Lung (tissue), 12 donors: Measurements from ENCODE around the gene DDX10. TPM values are rescaled to one million over a fixed set of nuclear protein-coding genes. Genes with fewer than 3 reads are reported as not detected.

Source experiments
- ATAC-seq: fragments of 200-7000 bp; cut with Tn5 transposase; one replicate; pipeline ENCODE4 v1.9.1; 2020; ENCODE audit warnings: moderate number of reproducible peaks; ENCODE audit not compliant: insufficient read depth, low FRiP score
- DNase-seq, 3 donors: peaks; one replicate each; pipeline ENCODE4 v3.0.0-alpha.2; 2013 to 2017
- H3K27ac ChIP-seq, 2 donors: one replicate each; pipeline ENCODE4 v1.5.1; 2013; ENCODE audit warnings: mild to moderate bottlenecking in 2 of 2, moderate library complexity in 2 of 2, control low read depth in 1 of 2, inconsistent platforms in 1 of 2, low read depth in 1 of 2, low read length in 1 of 2
- H3K27me3 ChIP-seq, 3 donors: one replicate each; pipeline ENCODE4 v1.5.1; 2013; ENCODE audit warnings: low read length in 2 of 3; ENCODE audit not compliant: control insufficient read depth in 3 of 3, insufficient read depth in 3 of 3
- H3K36me3 ChIP-seq, 4 donors: one replicate each; pipeline ENCODE4 v1.5.1; 2013; ENCODE audit warnings: low read length in 4 of 4, mild to moderate bottlenecking in 1 of 4, moderate library complexity in 1 of 4; ENCODE audit not compliant: control insufficient read depth in 4 of 4, insufficient read depth in 4 of 4
- H3K4me1 ChIP-seq, 5 donors: one replicate each; pipeline ENCODE4 v1.5.1; 2013; ENCODE audit warnings: low read length in 5 of 5, mild to moderate bottlenecking in 2 of 5, moderate library complexity in 1 of 5; ENCODE audit not compliant: control insufficient read depth in 5 of 5, insufficient read depth in 5 of 5
- H3K4me3 ChIP-seq: one replicate; pipeline ENCODE4 v1.5.1; 2013; ENCODE audit warnings: mild to moderate bottlenecking, control low read depth, moderate library complexity
- H3K9ac ChIP-seq, 2 donors: one replicate each; pipeline ENCODE4 v1.5.1; 2013; ENCODE audit warnings: low read length in 2 of 2, control low read depth in 1 of 2; ENCODE audit not compliant: insufficient read depth in 1 of 2
- H3K9me3 ChIP-seq, 4 donors: one replicate each; pipeline ENCODE4 v1.5.1; 2013; ENCODE audit warnings: low read length in 3 of 4, mild to moderate bottlenecking in 1 of 4, moderate library complexity in 1 of 4; ENCODE audit not compliant: control insufficient read depth in 4 of 4, insufficient read depth in 3 of 4
- WGBS, 2 donors: extraction: QIAGEN DNeasy Blood & Tissue Kit; methylation state at CpG; one replicate each; pipeline ENCODE4 v1.1.7; 2013; 5-methylcytosine and 5-hydroxymethylcytosine counted together
- polyA plus RNA-seq, 2 donors: library from polyadenylated mRNA; stranded (reverse); fragments of 200-250 nt; gene quantifications; one replicate each; pipeline ENCODE4 v1.2.1, GENCODE V29; 2013
- total RNA-seq, 2 donors: library from RNA; depleted of rRNA in 1 of 2; stranded (reverse); fragments of >200 nt in 1 of 2; gene quantifications; one replicate each; pipeline ENCODE4 v1.2.1, GENCODE V29; 2014 to 2021
- TF ChIP-seq, protein P1 (sequence below): IDR thresholded peaks from 2 replicates; pipeline ENCODE4 v1.5.1; 2012; ENCODE audit warnings: mild to moderate bottlenecking; ENCODE audit errors: control extremely low read depth, extremely low read depth
- donor health status: control.
- donor health status: control.
- donor health status: Bipolar disorder and iron deficiency.
- donor health status: healthy.
- donor health status: DM: yes; HTN: yes; CAD: no.

DDX10 gene
- total and polyA plus RNA-seq, 4 donors = 13.9 to 30.5 (median 18.8) TPM

DNA sequence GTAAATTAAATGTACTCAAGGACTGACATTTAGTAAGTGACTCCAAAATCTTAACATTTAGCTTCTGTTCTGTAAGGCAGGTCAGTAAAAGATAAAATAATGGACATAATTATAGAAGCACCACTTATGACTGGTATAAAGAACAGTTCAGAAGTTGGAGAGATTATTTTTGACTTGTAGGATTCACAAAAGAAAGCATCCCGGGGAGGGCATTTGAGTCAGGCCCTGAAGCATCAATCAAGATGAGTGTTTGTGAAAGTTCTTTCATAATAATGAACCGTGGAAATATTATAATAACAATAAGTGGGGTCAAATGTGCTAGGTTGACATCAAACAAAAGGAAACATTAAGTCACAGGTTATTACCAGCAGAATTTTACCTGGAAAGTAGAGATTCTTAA lies 201.9 kb downstream of the DDX10 start:
- no peak overlapping the region for H3K9ac ChIP-seq
- DNase-seq = no peak
- H3K4me1 ChIP-seq = peaks cover 0 to 4% (median 0%) of the 10 kb centered on the region in 5 donors
- no peaks in the 10 kb centered on the region for H3K36me3 ChIP-seq
- H3K9me3 ChIP-seq = no peaks in the 10 kb centered on the region
- no peak overlapping the region for H3K4me3 ChIP-seq
- H3K27ac ChIP-seq = no peak overlapping the region
- TF ChIP-seq, protein P1, sequence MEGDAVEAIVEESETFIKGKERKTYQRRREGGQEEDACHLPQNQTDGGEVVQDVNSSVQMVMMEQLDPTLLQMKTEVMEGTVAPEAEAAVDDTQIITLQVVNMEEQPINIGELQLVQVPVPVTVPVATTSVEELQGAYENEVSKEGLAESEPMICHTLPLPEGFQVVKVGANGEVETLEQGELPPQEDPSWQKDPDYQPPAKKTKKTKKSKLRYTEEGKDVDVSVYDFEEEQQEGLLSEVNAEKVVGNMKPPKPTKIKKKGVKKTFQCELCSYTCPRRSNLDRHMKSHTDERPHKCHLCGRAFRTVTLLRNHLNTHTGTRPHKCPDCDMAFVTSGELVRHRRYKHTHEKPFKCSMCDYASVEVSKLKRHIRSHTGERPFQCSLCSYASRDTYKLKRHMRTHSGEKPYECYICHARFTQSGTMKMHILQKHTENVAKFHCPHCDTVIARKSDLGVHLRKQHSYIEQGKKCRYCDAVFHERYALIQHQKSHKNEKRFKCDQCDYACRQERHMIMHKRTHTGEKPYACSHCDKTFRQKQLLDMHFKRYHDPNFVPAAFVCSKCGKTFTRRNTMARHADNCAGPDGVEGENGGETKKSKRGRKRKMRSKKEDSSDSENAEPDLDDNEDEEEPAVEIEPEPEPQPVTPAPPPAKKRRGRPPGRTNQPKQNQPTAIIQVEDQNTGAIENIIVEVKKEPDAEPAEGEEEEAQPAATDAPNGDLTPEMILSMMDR = no peak
- WGBS, 2 donors = 51 to 61% methylated on average over 2 of the region's 2 CpGs
- no peaks in the 10 kb centered on the region for H3K27me3 ChIP-seq
- ATAC-seq = no peak

DNA sequence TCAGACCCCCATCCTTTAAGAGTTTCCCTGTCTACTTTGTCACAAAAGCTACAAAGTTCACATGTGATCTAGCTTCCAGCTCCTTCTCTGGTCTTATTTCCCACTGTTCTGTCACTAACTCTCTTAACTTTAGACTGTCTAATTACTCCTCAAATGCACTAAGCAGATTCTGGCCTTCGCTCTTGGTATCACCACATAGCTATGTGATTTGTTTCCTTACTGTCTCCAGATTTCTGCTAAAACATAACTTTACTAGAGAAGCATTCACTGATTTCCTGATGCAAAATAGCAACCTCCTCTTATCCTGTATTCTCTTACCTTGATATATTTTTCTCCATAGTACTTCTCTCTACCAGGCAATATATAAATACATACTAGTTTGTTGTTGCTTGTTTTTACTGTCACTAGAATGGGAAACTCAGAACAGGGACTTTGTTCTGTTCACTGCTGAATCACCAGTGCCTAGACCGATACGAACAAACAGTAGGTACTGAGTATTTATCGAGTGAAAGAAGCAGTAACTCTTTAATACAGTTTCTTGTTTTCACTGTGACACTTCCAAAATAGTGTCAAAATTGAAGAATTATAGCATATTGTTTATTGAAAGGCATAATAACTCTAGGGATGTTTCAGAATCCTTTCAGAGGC lies 205.6 kb downstream of the DDX10 start:
- WGBS, 2 donors = 70 to 71% methylated on average over 4 of the region's 4 CpGs
- TF ChIP-seq, protein P1 = no peak
- ATAC-seq (no peak), DNase-seq (no peak)
- Histone ChIP-seq H3K4me1 (peaks cover 0 to 4% (median 0%) of the 10 kb centered on the region in 5 donors), H3K9ac (no peak overlapping the region), H3K27me3 (no peaks in the 10 kb centered on the region), H3K27ac (no peak overlapping the region), H3K4me3 (no peak overlapping the region), H3K9me3 (no peaks in the 10 kb centered on the region), H3K36me3 (no peaks in the 10 kb centered on the region)

DNA sequence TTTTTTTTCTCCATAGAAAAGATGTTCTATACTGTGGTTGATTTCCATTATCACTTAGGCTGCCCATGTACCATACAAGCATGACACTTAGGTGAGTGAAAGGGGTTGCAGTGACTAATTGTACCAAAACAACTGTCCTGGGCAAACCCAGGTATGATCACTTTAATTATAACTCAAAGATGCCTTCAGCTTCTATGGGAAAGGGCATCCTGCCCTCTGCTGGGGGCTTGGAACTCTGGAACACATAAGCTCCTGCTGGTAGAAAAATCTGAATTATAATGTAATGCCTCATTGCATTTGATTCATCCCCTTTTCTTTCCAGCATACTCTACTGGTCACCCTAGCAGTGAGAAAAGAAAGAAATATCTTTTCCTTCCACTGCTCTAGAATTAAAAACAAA lies 206.3 kb downstream of the DDX10 start:
- H3K9ac ChIP-seq = no peak overlapping the region
- no peak for ATAC-seq
- DNase-seq = peak; percentile 27 to 62 (median 33)
- no peaks in the 10 kb centered on the region for H3K36me3 ChIP-seq
- no peak overlapping the region for H3K27ac ChIP-seq
- H3K4me3 ChIP-seq = no peak overlapping the region
- no peaks in the 10 kb centered on the region for H3K27me3 ChIP-seq
- TF ChIP-seq, protein P1 = no peak
- H3K9me3 ChIP-seq = no peaks in the 10 kb centered on the region
- peaks cover 0 to 4% (median 0%) of the 10 kb centered on the region in 5 donors for H3K4me1 ChIP-seq

DNA sequence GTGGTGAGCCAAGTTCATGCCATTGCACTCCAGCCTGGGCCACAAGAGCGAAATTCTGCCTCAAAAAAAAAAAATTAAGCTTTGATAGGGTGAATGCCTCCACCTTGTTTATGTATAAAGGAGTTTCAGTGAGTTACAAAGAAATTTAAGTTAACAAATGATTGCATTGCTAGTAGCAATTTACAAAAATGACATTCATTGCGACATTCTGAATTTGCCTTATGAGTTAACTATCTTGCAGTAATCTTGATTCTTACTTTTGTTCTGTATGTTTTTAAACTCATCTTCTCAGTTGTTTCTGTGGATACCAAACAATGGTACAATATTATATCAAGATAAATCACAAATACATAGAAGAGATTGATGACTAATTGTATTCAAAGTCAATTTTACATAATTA lies 207.0 kb downstream of the DDX10 start:
- H3K36me3 ChIP-seq = no peaks in the 10 kb centered on the region
- peaks cover 0 to 4% (median 0%) of the 10 kb centered on the region in 5 donors for H3K4me1 ChIP-seq
- TF ChIP-seq, protein P1 = no peak
- ATAC-seq (no peak), DNase-seq (no peak)
- H3K9me3 ChIP-seq = no peaks in the 10 kb centered on the region
- H3K27ac ChIP-seq = no peak overlapping the region
- H3K4me3 ChIP-seq = no peak overlapping the region
- WGBS, 2 donors = 96 to 99% methylated on average over 2 of the region's 2 CpGs
- H3K27me3 ChIP-seq = no peaks in the 10 kb centered on the region
- H3K9ac ChIP-seq = no peak overlapping the region
